HG03159 (cell line): ENCODE results near the gene RNF11.

Experiments used
- ATAC-seq: cut with Tn5 transposase; IDR thresholded peaks from one replicate; pipeline ENCODE4 v1.9.1; 2021; ENCODE audit warnings: mild to moderate bottlenecking, moderate library complexity; ENCODE audit not compliant: unreplicated experiment

The RNF11 gene

GRCh38 chr1:51263147-51263877 lies 27.2 kb downstream of the RNF11 start:
- no peak for ATAC-seq

GRCh38 chr1:51264451-51264850 lies 28.4 kb downstream of the RNF11 start:
- no peak for ATAC-seq

- no peak for ATAC-seq
Observed at GRCh38 chr1:51265618-51266017, 29.5 kb downstream of the RNF11 start.

DNA sequence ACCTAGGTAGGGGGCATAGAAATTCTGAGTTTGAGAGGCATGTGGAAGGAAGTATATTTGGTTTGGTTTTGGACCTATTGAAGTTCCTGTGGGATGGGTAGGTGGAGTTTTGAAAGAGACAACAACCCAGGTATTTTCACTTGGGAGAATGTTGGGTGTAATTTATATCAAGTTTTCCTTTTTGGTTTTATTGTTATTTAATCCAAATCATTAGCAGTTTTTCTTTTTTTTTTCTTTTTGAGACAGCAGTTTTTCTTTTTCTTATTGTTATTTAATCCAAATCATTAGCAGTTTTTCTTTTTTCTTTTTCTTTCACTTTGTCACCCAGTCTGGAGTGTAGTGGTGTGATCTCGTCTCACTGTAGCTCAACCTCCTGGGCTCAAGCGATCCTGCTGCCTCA lies 30.1 kb downstream of the RNF11 start:
- ATAC-seq = no peak

GRCh38 chr1:51266791-51267190 lies 30.7 kb downstream of the RNF11 start:
- no peak for ATAC-seq

- peak; percentile 39 for ATAC-seq
Observed at GRCh38 chr1:51268634-51269033, 32.6 kb downstream of the RNF11 start.

DNA sequence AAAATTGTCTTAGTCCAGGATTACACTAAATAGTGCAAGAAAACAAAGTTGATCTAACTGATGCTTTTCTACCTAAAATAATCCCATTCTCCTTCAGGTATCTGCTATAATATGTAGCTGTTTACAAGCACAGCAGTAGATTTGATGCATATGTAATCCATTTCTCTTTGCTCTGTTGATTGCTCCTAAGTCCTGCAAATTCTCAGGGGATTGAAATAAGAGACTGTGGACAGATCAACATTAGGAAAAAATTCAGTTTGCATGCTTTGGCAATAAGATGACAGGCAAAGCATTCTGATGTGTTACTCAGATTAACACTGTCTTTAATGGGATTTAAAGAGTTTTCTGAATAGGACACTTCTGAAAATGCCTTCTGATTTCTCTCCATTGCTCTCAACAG lies 34.7 kb downstream of the RNF11 start:
- no peak for ATAC-seq

GRCh38 chr1:51272916-51273315 lies 36.8 kb downstream of the RNF11 start:
- ATAC-seq = no peak

GRCh38 chr1:51274676-51275075 lies 38.6 kb downstream of the RNF11 start:
- ATAC-seq = no peak

DNA sequence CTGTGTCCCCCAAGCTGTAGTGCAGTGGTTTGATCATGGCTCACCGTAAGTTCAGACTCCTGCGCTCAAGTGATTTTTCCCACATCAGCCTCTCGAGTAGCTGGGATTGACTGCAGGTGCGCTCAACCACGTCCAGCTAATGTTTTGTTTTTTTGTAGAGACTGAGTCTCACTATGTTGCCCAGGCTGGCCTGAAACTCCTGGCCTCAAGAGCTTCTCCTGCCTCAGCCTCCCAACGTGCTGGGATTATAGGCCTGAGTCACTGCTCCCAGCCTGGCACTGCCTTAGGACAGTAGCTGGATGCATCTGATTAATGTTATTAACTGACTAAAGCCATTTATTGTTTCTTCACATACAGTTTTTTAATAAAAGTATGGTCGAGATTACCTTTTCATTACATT lies 40.2 kb downstream of the RNF11 start:
- no peak for ATAC-seq

GRCh38 chr1:51280321-51280978 lies 44.4 kb downstream of the RNF11 start:
- no peak for ATAC-seq

GRCh38 chr1:51281807-51282206 lies 45.7 kb downstream of the RNF11 start:
- ATAC-seq = no peak

DNA sequence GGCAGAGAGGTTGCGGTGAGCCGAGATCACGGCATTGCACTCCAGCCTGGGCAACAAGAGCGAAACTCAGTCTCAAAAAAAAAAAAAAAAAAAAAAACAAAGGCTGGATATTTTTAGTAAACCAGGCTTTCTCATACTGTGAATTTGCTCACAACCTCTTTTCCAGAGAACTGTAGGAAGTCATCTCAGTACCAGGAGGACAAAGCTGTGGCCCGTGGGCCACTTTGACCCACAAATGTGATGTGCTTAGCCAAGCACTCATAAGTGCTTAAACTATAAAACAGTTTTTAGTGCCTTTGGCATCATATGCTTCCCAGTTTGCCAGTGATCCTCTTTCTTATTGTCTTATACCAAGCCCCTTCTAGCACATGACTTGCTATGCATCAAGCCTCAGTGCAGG lies 46.5 kb downstream of the RNF11 start:
- ATAC-seq = no peak

DNA sequence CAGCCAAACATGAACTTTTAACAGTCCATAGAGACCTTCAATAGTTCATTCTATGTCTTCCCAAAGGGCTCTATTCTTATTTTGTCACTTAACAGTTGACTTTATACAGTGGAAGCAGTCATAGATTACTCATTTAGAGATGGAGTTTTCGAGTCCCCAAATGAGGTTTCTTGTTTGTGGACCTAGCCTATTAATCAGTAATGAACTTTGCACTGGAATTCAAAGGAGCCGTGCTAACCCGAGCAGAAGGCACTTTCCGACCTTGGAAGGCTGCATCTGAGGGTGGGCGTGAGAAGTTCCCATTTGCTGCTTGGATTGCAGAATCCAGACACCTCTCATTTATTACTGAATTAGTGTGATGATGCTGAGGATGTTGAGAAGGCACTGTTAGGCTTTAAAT lies 47.9 kb downstream of the RNF11 start:
- no peak for ATAC-seq

- ATAC-seq = peak; percentile 67
Observed at GRCh38 chr1:51284487-51284954, 48.4 kb downstream of the RNF11 start.

DNA sequence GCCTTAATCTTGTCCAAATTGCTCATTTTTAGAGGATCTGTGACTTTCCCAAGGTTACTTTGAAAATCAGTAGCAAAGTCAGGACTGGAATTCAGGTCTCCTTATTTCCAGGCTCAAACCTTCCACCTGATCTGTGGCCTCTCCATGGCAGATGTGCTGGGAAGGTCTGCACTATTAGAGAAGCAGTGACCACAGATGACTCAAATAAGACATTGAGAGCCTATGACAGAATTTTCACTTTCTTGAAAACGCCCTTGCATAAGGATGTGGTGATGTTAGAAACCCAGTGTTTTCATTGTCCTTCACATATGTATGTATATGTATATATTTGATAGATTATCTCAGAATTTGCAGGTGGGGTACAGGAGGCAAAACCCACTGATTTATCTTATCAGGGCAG lies 49.0 kb downstream of the RNF11 start:
- peak; percentile 89 for ATAC-seq

DNA sequence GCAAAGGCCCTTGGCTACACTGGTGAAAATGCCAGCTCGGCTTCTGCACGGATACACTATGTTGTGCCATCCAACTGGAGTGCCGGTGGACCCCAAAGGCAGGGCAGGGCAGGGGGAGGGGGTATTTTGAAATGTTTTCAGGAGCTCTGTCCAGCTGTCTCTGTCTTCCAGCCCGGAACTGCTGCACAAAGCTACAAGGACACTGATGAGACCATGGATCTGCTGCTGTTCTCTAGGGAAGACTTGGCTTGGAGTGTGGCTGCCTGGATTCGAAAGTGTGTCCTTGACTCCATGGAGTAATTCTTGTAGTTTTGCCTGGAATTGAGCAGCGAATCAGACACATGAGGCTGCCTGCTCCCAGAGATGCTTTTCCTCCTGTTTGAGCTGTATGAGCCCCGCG lies 51.9 kb downstream of the RNF11 start:
- no peak for ATAC-seq

- no peak for ATAC-seq
Observed at GRCh38 chr1:51288578-51288977, 52.5 kb downstream of the RNF11 start.

GRCh38 chr1:51289676-51290488 lies 53.8 kb downstream of the RNF11 start:
- ATAC-seq = no peak

- no peak for ATAC-seq
Observed at GRCh38 chr1:51290489-51290847, 54.4 kb downstream of the RNF11 start.

GRCh38 chr1:51293898-51294515 lies 57.9 kb downstream of the RNF11 start:
- no peak for ATAC-seq
